GM21447 (cell line): Measurements from ENCODE around the gene ARHGAP22.

Experiments used
- ATAC-seq: cut with Tn5 transposase; IDR thresholded peaks from one replicate; pipeline ENCODE4 v1.9.1; 2021; ENCODE audit not compliant: unreplicated experiment

The ARHGAP22 gene

GRCh38 chr10:48500771-48501170 lies 104.1 kb downstream of the ARHGAP22 start:
- ATAC-seq, result no peak

GRCh38 chr10:48498940-48499510 lies 105.8 kb downstream of the ARHGAP22 start:
- ATAC-seq, result no peak

GRCh38 chr10:48497780-48498770 lies 106.8 kb downstream of the ARHGAP22 start:
- no peak for ATAC-seq

GRCh38 chr10:48496831-48497779 lies 107.8 kb downstream of the ARHGAP22 start:
- ATAC-seq, result no peak

GRCh38 chr10:48496105-48496830 lies 108.6 kb downstream of the ARHGAP22 start:
- no peak for ATAC-seq

- no peak for ATAC-seq
These were observed 109.4 kb downstream of the ARHGAP22 start for GRCh38 chr10:48495282-48496045.

- ATAC-seq, result no peak
These were observed 110.3 kb downstream of the ARHGAP22 start for GRCh38 chr10:48494611-48495010.

GRCh38 chr10:48494073-48494472 lies 110.8 kb downstream of the ARHGAP22 start:
- no peak for ATAC-seq

GRCh38 chr10:48493083-48493871 lies 111.6 kb downstream of the ARHGAP22 start:
- ATAC-seq, result no peak

- ATAC-seq, result no peak
These were observed 112.7 kb downstream of the ARHGAP22 start for GRCh38 chr10:48492201-48492600.

GRCh38 chr10:48491392-48492139 lies 113.3 kb downstream of the ARHGAP22 start:
- no peak for ATAC-seq

- ATAC-seq, result no peak
These were observed 113.9 kb downstream of the ARHGAP22 start for GRCh38 chr10:48490946-48491345.

GRCh38 chr10:48490571-48490940 lies 114.3 kb downstream of the ARHGAP22 start:
- ATAC-seq, result no peak

GRCh38 chr10:48489099-48489498 lies 115.8 kb downstream of the ARHGAP22 start:
- ATAC-seq, result no peak

GRCh38 chr10:48487244-48487643 lies 117.6 kb downstream of the ARHGAP22 start:
- ATAC-seq, result no peak

GRCh38 chr10:48485711-48486110 lies 119.2 kb downstream of the ARHGAP22 start:
- no peak for ATAC-seq

GRCh38 chr10:48484911-48485310 lies 120.0 kb downstream of the ARHGAP22 start:
- ATAC-seq, result no peak

GRCh38 chr10:48482207-48482606 lies 122.7 kb downstream of the ARHGAP22 start:
- no peak for ATAC-seq
